HepG2 (cell line): ENCODE data around the gene TMEM14A. TPM values are rescaled to one million over a fixed set of nuclear protein-coding genes. Genes with fewer than 3 reads are reported as not detected.

Experiments
- AHDC1 ChIP-seq: sonication (generic); formaldehyde crosslinking; IDR thresholded peaks from 2 replicates; pipeline ENCODE4 v1.5.1; 2020; ENCODE audit warnings: mild to moderate bottlenecking, missing genetic modification reagents, borderline replicate concordance
- ATF6 ChIP-seq: sonication (generic); formaldehyde crosslinking; conservative IDR thresholded peaks from 2 replicates; pipeline ENCODE4 v1.4.0; 2020; ENCODE audit warnings: missing genetic modification reagents
- CREB1 ChIP-seq, 2 experiments: fragments of 450-650 bp in 1 of 2; IDR thresholded peaks; 2 replicates each; pipeline ENCODE4 v1.6.1; 2016 to 2017; ENCODE audit warnings: control low read depth in 1 of 2, mild to moderate bottlenecking in 1 of 2, missing compliant biosample characterization in 1 of 2, missing genetic modification characterization in 1 of 2
- FLYWCH1 ChIP-seq: sonication (generic); formaldehyde crosslinking; IDR thresholded peaks from 2 replicates; pipeline ENCODE4 v1.8.1; 2023; ENCODE audit warnings: mild to moderate bottlenecking, missing genetic modification reagents
- HNRNPK ChIP-seq: fragments of 200-400 bp; formaldehyde crosslinking; IDR thresholded peaks from 2 replicates; pipeline ENCODE4 v1.6.1; 2018; ENCODE audit warnings: low read length, low read depth, moderate library complexity, mild to moderate bottlenecking; ENCODE audit not compliant: poor library complexity, severe bottlenecking
- IRF2 ChIP-seq: IDR thresholded peaks from 2 replicates; pipeline ENCODE4 v1.6.1; 2018; ENCODE audit warnings: missing genetic modification reagents, missing compliant biosample characterization
- MTF1 ChIP-seq: sonication (generic); formaldehyde crosslinking; IDR thresholded peaks from 2 replicates; pipeline ENCODE4 v1.5.0; 2020; ENCODE audit warnings: missing genetic modification reagents
- NCOA5 ChIP-seq: sonication (generic); formaldehyde crosslinking; IDR thresholded peaks from 2 replicates; pipeline ENCODE4 v1.4.0; 2020; ENCODE audit warnings: missing genetic modification reagents
- NFIC ChIP-seq: IDR thresholded peaks from 2 replicates; pipeline ENCODE4 v1.6.1; 2012; ENCODE audit warnings: mild to moderate bottlenecking, low read length, inconsistent platforms
- NR0B2 ChIP-seq: sonication (generic); formaldehyde crosslinking; IDR thresholded peaks from 2 replicates; pipeline ENCODE4 v1.4.0; 2020; ENCODE audit warnings: mild to moderate bottlenecking, missing genetic modification reagents
- RFX1 ChIP-seq: fragments of 450-650 bp; IDR thresholded peaks from 2 replicates; pipeline ENCODE4 v1.6.1; 2017
- TBL1XR1 ChIP-seq: fragments of 150-350 bp; IDR thresholded peaks from 2 replicates; pipeline ENCODE4 v1.6.1; 2014; ENCODE audit warnings: borderline replicate concordance, low read length; ENCODE audit not compliant: partially characterized antibody
- TBX3 ChIP-seq: fragments of 450-650 bp; IDR thresholded peaks from 2 replicates; pipeline ENCODE4 v1.6.1; 2017; ENCODE audit warnings: antibody characterized with exemption, mild to moderate bottlenecking, inconsistent platforms, borderline replicate concordance
- ZNF24 ChIP-seq: fragments of 450-650 bp; IDR thresholded peaks from 2 replicates; pipeline ENCODE4 v1.6.1; 2017; ENCODE audit warnings: antibody characterized with exemption, mild to moderate bottlenecking
- ZNF275 ChIP-seq: sonication (generic); formaldehyde crosslinking; IDR thresholded peaks from 2 replicates; pipeline ENCODE4 v1.8.0; 2022; ENCODE audit warnings: missing genetic modification reagents, mild to moderate bottlenecking, inconsistent platforms, borderline replicate concordance
- ZNF34 ChIP-seq: sonication (generic); formaldehyde crosslinking; IDR thresholded peaks from 2 replicates; pipeline ENCODE4 v1.4.0; 2020; ENCODE audit warnings: mild to moderate bottlenecking, missing genetic modification reagents, borderline replicate concordance
- ZNF367 ChIP-seq: sonication (generic); formaldehyde crosslinking; IDR thresholded peaks from 2 replicates; pipeline ENCODE4 v1.4.0; 2020; ENCODE audit warnings: missing genetic modification reagents, borderline replicate concordance
- ZNF891 ChIP-seq: sonication (generic); formaldehyde crosslinking; IDR thresholded peaks from 2 replicates; pipeline ENCODE4 v1.5.0; 2020; ENCODE audit warnings: mild to moderate bottlenecking, missing genetic modification reagents
- polyA plus RNA-seq, 8 experiments: library from polyadenylated mRNA; depleted of rRNA in 3 of 8; stranded (reverse) in 7 of 8; unstranded in 1 of 8; fragments of >200 nt; fragmentation: Illumina TruSeq in 4 of 8; extraction: Trizol in 4 of 8; gene quantifications; 2 replicates each; pipeline versions ENCODE4 v1.2.1 to v1.2.3, GENCODE V29; 2011 to 2016; ENCODE audit warnings: low read depth in 4 of 8, missing spikeins in 1 of 8, mixed read lengths in 1 of 8; ENCODE audit not compliant: insufficient read depth in 1 of 8
- total RNA-seq, 5 experiments: library from RNA; depleted of rRNA; stranded (reverse); fragments of >200 nt; fragmentation: Illumina TruSeq; extraction: Trizol; gene quantifications; 2 replicates each; pipeline ENCODE4 v1.2.3, GENCODE V29; 2016; ENCODE audit warnings: low read depth in 1 of 5
- TF ChIP-seq, protein P1 (sequence below): IDR thresholded peaks from 2 replicates; pipeline ENCODE4 v1.6.1; 2016; ENCODE audit warnings: missing biosample characterization, missing genetic modification reagents, low read depth

Gene TMEM14A
- total and polyA plus RNA-seq, 2 of the 13 experiments (the other 11 are each of a cell fraction or from before 2014, with no cell fraction given), result 24.6 to 73.7 TPM

- TF ChIP-seq FLYWCH1 (CRISPR knock-in tag), result no peak
- TF ChIP-seq MTF1, result no peak
- peak; percentile 94 for TF ChIP-seq IRF2 (CRISPR knock-in tag)
- no peak for TF ChIP-seq NR0B2
- TF ChIP-seq ZNF34 (CRISPR knock-in tag), result no peak
- TF ChIP-seq HNRNPK, result no peak
- peak; percentile 100 for TF ChIP-seq TBX3
- TF ChIP-seq ZNF367, result no peak
- TF ChIP-seq TBL1XR1, result peak; percentile 90
- TF ChIP-seq ZNF24, result no peak
- peak; percentile 69; the same call in 1 of the 2 replicates for TF ChIP-seq ZNF275 (CRISPR knock-in tag)
- no peak for TF ChIP-seq RFX1
- TF ChIP-seq, protein P1, sequence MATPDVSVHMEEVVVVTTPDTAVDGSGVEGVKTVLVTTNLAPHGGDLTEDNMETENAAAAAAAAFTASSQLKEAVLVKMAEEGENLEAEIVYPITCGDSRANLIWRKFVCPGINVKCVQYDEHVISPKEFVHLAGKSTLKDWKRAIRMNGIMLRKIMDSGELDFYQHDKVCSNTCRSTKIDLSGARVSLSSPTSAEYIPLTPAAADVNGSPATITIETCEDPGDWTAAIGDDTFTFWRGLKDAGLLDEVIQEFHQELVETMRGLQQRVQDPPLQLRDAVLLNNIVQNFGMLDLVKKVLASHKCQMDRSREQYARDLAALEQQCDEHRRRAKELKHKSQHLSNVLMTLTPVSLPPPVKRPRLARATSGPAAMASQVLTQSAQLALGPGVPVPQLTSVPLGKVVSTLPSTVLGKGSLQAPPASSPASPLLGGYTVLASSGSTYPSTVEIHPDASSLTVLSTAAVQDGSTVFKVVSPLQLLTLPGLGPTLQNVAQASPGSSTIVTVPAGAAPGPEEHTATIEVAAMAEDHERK (CRISPR knock-in tag), result no peak
- 0 out of 2 replicates have a peak, but pooled peaks have one; percentile 10 for TF ChIP-seq CREB1 (IDR thresholded peaks at IDR 0.05)
- TF ChIP-seq CREB1 (CRISPR knock-in tag; IDR thresholded peaks at IDR 0.05), result peak; percentile 88
- peak; percentile 99 for TF ChIP-seq NFIC
- TF ChIP-seq AHDC1 (CRISPR knock-in tag), result peak; percentile 100
- TF ChIP-seq ATF6, result 0 out of 2 replicates have a peak, but pooled peaks have one; percentile 35
- no peak for TF ChIP-seq NCOA5 (CRISPR knock-in tag)
- no peak for TF ChIP-seq ZNF891 (CRISPR knock-in tag)
Observed at GRCh38 chr6:52725535-52726192, 54.8 kb downstream of the TMEM14A start (continued).
